Endodermal cell (in vitro differentiated cells): Measurements from ENCODE around the gene ACTL8. TPM values are rescaled to one million over a fixed set of nuclear protein-coding genes. Genes with fewer than 3 reads are reported as not detected.

ENCODE experiments used
- DNase-seq: peaks from one replicate; pipeline ENCODE4 v3.0.0-alpha.2; 2017
- H3K27ac ChIP-seq: 2 replicates; pipeline ENCODE4 v1.5.1; 2013; ENCODE audit warnings: mild to moderate bottlenecking, low read depth, low read length, moderate library complexity
- H3K27me3 ChIP-seq: 2 replicates; pipeline ENCODE4 v1.6.1; 2013; ENCODE audit warnings: mild to moderate bottlenecking, low read length, moderate library complexity; ENCODE audit not compliant: insufficient read depth, control insufficient read depth, poor library complexity, severe bottlenecking
- H3K36me3 ChIP-seq: 2 replicates; pipeline ENCODE4 v1.7.0; 2013; ENCODE audit warnings: mild to moderate bottlenecking, low read length, moderate library complexity; ENCODE audit not compliant: control insufficient read depth, insufficient read depth
- H3K4me1 ChIP-seq: one replicate; pipeline ENCODE4 v1.7.0; 2013; ENCODE audit warnings: low read length; ENCODE audit not compliant: control insufficient read depth, insufficient read depth
- H3K4me3 ChIP-seq: 2 replicates; pipeline ENCODE4 v1.5.1; 2013; ENCODE audit warnings: mild to moderate bottlenecking, low read length, moderate library complexity
- H3K9ac ChIP-seq: 2 replicates; pipeline ENCODE4 v1.6.1; 2013; ENCODE audit warnings: mild to moderate bottlenecking, low read length, moderate library complexity; ENCODE audit not compliant: poor library complexity, severe bottlenecking; ENCODE audit errors: extremely low read depth
- H3K9me3 ChIP-seq: 2 replicates; pipeline ENCODE4 v1.6.1; 2013; ENCODE audit warnings: mild to moderate bottlenecking, low read length, moderate library complexity; ENCODE audit not compliant: control insufficient read depth
- H3K27ac Mint-ChIP-seq: 2 replicates; pipeline ENCODE4 v1.8.0; 2020; ENCODE audit warnings: mixed read lengths
- H3K27me3 Mint-ChIP-seq: 2 replicates; pipeline ENCODE4 v1.8.0; 2021; ENCODE audit warnings: mild to moderate bottlenecking, mixed read lengths; ENCODE audit not compliant: insufficient read depth
- H3K36me3 Mint-ChIP-seq: 2 replicates; pipeline ENCODE4 v1.8.0; 2020; ENCODE audit warnings: low read depth, mixed read lengths
- H3K4me1 Mint-ChIP-seq: 2 replicates; pipeline ENCODE4 v1.8.0; 2020; ENCODE audit warnings: mixed read lengths
- H3K4me3 Mint-ChIP-seq: 2 replicates; pipeline ENCODE4 v1.8.0; 2020; ENCODE audit warnings: mild to moderate bottlenecking, moderate library complexity, mixed read lengths
- H3K9me3 Mint-ChIP-seq: 2 replicates; pipeline ENCODE4 v1.8.0; 2020; ENCODE audit warnings: mild to moderate bottlenecking, mixed read lengths
- WGBS, 2 experiments: methylation state at CpG; one replicate each; pipeline versions ENCODE4 v1.1.5 to v1.1.7; 2013; ENCODE audit warnings: missing lambda C conversion rate in 2 of 2, mixed read lengths in 1 of 2; ENCODE audit not compliant: insufficient coverage in 1 of 2, insufficient read length in 1 of 2; 5-methylcytosine and 5-hydroxymethylcytosine counted together
- total RNA-seq, 2 donors: library from RNA; stranded (reverse); fragmentation: NEBNext Ultra II Directional in 1 of 2; extraction: Animal tissue kit (Norgen Biotek cat#: 25700) in 1 of 2; gene quantifications; 2 replicates in 1 of 2; 3 replicates in 1 of 2; pipeline ENCODE4 v1.2.1, GENCODE V29; 2021
- TF ChIP-seq, protein P1 (sequence below): fragments of 200-600 bp; sonication (generic); conservative IDR thresholded peaks from 2 replicates; pipeline ENCODE4 v1.5.0; 2021; ENCODE audit warnings: antibody characterized with exemption, mild to moderate bottlenecking

The ACTL8 gene
- total RNA-seq, 2 donors from 2014 or later = not detected

DNA sequence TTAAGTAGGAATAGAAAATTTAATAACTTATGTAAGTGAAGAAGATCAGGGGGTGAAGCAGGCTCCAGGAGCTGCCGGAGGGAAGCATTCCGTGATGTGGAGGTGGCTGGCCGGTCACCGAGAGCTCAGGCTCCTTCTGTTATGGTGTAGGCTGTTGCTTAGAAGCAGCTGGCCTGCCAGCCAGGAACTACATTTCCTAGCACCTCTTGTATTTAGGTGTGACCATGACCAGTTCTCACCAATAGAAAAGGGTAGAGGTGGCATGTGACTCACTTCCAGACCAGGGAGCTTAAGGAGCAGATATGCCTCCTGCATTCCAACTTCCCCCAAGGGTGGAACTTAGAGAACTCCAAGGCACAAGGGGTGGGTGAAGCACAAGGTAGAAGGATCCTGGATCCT lies 120.7 kb downstream of the ACTL8 start:
- TF ChIP-seq, protein P1, sequence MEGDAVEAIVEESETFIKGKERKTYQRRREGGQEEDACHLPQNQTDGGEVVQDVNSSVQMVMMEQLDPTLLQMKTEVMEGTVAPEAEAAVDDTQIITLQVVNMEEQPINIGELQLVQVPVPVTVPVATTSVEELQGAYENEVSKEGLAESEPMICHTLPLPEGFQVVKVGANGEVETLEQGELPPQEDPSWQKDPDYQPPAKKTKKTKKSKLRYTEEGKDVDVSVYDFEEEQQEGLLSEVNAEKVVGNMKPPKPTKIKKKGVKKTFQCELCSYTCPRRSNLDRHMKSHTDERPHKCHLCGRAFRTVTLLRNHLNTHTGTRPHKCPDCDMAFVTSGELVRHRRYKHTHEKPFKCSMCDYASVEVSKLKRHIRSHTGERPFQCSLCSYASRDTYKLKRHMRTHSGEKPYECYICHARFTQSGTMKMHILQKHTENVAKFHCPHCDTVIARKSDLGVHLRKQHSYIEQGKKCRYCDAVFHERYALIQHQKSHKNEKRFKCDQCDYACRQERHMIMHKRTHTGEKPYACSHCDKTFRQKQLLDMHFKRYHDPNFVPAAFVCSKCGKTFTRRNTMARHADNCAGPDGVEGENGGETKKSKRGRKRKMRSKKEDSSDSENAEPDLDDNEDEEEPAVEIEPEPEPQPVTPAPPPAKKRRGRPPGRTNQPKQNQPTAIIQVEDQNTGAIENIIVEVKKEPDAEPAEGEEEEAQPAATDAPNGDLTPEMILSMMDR = no peak
- Mint-ChIP-seq H3K27ac (no peak overlapping the region), H3K4me1 (peaks cover 14% of the 10 kb centered on the region), H3K4me3 (no peak overlapping the region), H3K36me3 (no peaks in the 10 kb centered on the region), H3K27me3 (peaks cover 4% of the 10 kb centered on the region), H3K9me3 (peaks cover 1% of the 10 kb centered on the region)
- peak; percentile 58 for DNase-seq
- Histone ChIP-seq H3K9me3 (no peaks in the 10 kb centered on the region), H3K27ac (no peak overlapping the region), H3K4me3 (no peak overlapping the region), H3K4me1 (peaks cover 4% of the 10 kb centered on the region), H3K36me3 (no peaks in the 10 kb centered on the region), H3K27me3 (peaks cover 5% of the 10 kb centered on the region), H3K9ac (no peak overlapping the region)
- WGBS, 2 experiments = 93% methylated on average over 4 of the region's 4 CpGs; no CpG with 5 or more reads in 1 of the 2 experiments

Other genes with a start within 250 kb of the ACTL8 start
- 10 to 100 TPM in 1 of 2 donors, 1 to 10 TPM in 1; 5.2 to 10.5 TPM for gene ARHGEF10L, start 215.6 kb upstream of the ACTL8 start, total RNA-seq